COR-L47 (cell line): ENCODE data around the gene EFR3B.
A peak's percentile ranks its signal among the peaks of the same experiment; 100 is the strongest.
"Not testable (repeated sequence)": the region's sequence is repeated elsewhere in the genome, so short reads cannot be mapped to it uniquely, and the experiment has no call there.

Source experiments
- DNase-seq: peaks from one replicate; lab custom pipeline; 2025; lab: John Stamatoyannopoulos, UW

EFR3B gene

GRCh38 chr2:25041928-25042320 is at the start of gene EFR3B:
EFR3B (plus strand) TSS chr2:25042076; CDS start chr2:25042313, 237 bp downstream.
- peak; percentile 97 for DNase-seq

- no peak for DNase-seq
Observed at GRCh38 chr2:24993406-24994145, 48.3 kb upstream of the EFR3B start.

GRCh38 chr2:24994146-24994724 is 47.6 kb upstream of the EFR3B start:
- no peak for DNase-seq

- DNase-seq: not testable (repeated sequence)
Observed at GRCh38 chr2:24999097-24999496, 42.8 kb upstream of the EFR3B start.

GRCh38 chr2:25000036-25000435 is 41.8 kb upstream of the EFR3B start:
- DNase-seq: no peak

GRCh38 chr2:25000503-25001324 is 41.2 kb upstream of the EFR3B start:
- no peak for DNase-seq

- DNase-seq: no peak
Observed at GRCh38 chr2:25001325-25001637, 40.6 kb upstream of the EFR3B start.

GRCh38 chr2:25002066-25002465 is 39.8 kb upstream of the EFR3B start:
- no peak for DNase-seq

- DNase-seq: no peak
Observed at GRCh38 chr2:25009954-25010353, 31.9 kb upstream of the EFR3B start.

GRCh38 chr2:25011342-25011741 is 30.5 kb upstream of the EFR3B start:
- not testable (repeated sequence) for DNase-seq

GRCh38 chr2:25014631-25015030 is 27.2 kb upstream of the EFR3B start:
- no peak for DNase-seq

GRCh38 chr2:25018681-25019080 is 23.2 kb upstream of the EFR3B start:
- DNase-seq: no peak

GRCh38 chr2:25021791-25022362 is 20.0 kb upstream of the EFR3B start:
- DNase-seq: no peak

GRCh38 chr2:25023333-25023732 is 18.5 kb upstream of the EFR3B start:
- no peak for DNase-seq

- DNase-seq: no peak
Observed at GRCh38 chr2:25025229-25026007, 16.5 kb upstream of the EFR3B start.

GRCh38 chr2:25026008-25026530 is 15.8 kb upstream of the EFR3B start:
- no peak for DNase-seq

- DNase-seq: no peak
Observed at GRCh38 chr2:25029183-25029554, 12.7 kb upstream of the EFR3B start.

- DNase-seq: no peak
Observed at GRCh38 chr2:25030702-25031101, 11.2 kb upstream of the EFR3B start.

GRCh38 chr2:25032094-25032493 is 9.8 kb upstream of the EFR3B start:
- no peak for DNase-seq

GRCh38 chr2:25032901-25033300 is 9.0 kb upstream of the EFR3B start:
- DNase-seq: no peak

- no peak for DNase-seq
Observed at GRCh38 chr2:25034081-25034480, 7.8 kb upstream of the EFR3B start.
